ENCODE measurements around the gene ORMDL2.

ORMDL2 gene

GRCh38 chr12:55842681-55843429 is 25.0 kb downstream of the ORMDL2 start, which contains the start of gene MMP19:
MMP19 (minus strand) TSS chr12:55842936; CDS start chr12:55842830, 106 bp downstream.
- DNase-seq (ENCODE audit: low read depth, low spot score), result no peak
- H3K4me1 ChIP-seq (ENCODE audit: control insufficient read depth, insufficient read depth, low read length), result peaks cover 2% of the 10 kb centered on the region
- no peak within 1 kb of the TSS for H3K4me3 ChIP-seq (ENCODE audit: low read length)
- no peaks in the 10 kb centered on the region for H3K9me3 ChIP-seq (ENCODE audit: control insufficient read depth, insufficient read depth, low read length)
- WGBS (ENCODE audit: insufficient coverage, insufficient read length), result no CpG with 5 or more reads among the region's 10 CpGs
- H3K36me3 ChIP-seq (ENCODE audit: control insufficient read depth, insufficient read depth, low read length), result no peaks in the 10 kb centered on the region
- no peak within 1 kb of the TSS for H3K27ac ChIP-seq (ENCODE audit: low read length)
- no peaks in the 10 kb centered on the region for H3K27me3 ChIP-seq (ENCODE audit: control insufficient read depth, insufficient read depth, low read length)

GRCh38 chr12:55843431-55843830 is 25.6 kb downstream of the ORMDL2 start:
- H3K4me3 ChIP-seq (ENCODE audit: low read length), result no peak overlapping the region
- H3K27me3 ChIP-seq (ENCODE audit: control insufficient read depth, insufficient read depth, low read length), result no peaks in the 10 kb centered on the region
- no peak overlapping the region for H3K27ac ChIP-seq (ENCODE audit: low read length)
- DNase-seq (ENCODE audit: low read depth, low spot score), result no peak
- WGBS (ENCODE audit: insufficient coverage, insufficient read length), result no CpG with 5 or more reads among the region's 4 CpGs
- no peaks in the 10 kb centered on the region for H3K9me3 ChIP-seq (ENCODE audit: control insufficient read depth, insufficient read depth, low read length)
- H3K36me3 ChIP-seq (ENCODE audit: control insufficient read depth, insufficient read depth, low read length), result no peaks in the 10 kb centered on the region
- H3K4me1 ChIP-seq (ENCODE audit: control insufficient read depth, insufficient read depth, low read length), result peaks cover 4% of the 10 kb centered on the region

DNA sequence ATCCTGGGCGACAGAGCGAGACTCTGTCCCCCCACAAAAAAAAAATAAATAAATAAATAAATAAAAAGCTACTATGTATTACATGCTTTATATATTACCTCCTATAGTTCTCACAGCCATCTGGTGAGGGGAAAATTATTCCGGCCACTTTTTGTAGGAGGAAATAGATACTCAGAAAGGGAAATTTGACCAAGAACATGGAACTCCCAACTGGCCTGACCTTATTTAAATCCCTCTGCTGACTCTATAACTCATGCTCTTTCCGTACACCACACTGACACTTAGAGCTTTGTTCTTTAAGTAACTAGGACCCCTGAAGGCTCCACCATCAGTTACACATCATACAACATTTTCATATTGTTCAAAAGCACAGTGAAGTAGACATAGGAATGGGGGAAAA is 27.1 kb downstream of the ORMDL2 start:
- Histone ChIP-seq H3K9me3 (ENCODE audit: control insufficient read depth, insufficient read depth, low read length) (no peaks in the 10 kb centered on the region), H3K4me3 (ENCODE audit: low read length) (no peak overlapping the region), H3K27me3 (ENCODE audit: control insufficient read depth, insufficient read depth, low read length) (no peaks in the 10 kb centered on the region), H3K4me1 (ENCODE audit: control insufficient read depth, insufficient read depth, low read length) (peaks cover 4% of the 10 kb centered on the region), H3K27ac (ENCODE audit: low read length) (no peak overlapping the region), H3K36me3 (ENCODE audit: control insufficient read depth, insufficient read depth, low read length) (no peaks in the 10 kb centered on the region)
- DNase-seq (ENCODE audit: low read depth, low spot score), result no peak
- WGBS (ENCODE audit: insufficient coverage, insufficient read length), result no CpG with 5 or more reads among the region's 4 CpGs

- Histone ChIP-seq H3K36me3 (ENCODE audit: control insufficient read depth, insufficient read depth, low read length) (no peaks in the 10 kb centered on the region), H3K27ac (ENCODE audit: low read length) (no peak overlapping the region)
- WGBS (ENCODE audit: insufficient coverage, insufficient read length), result no CpG with 5 or more reads among the region's 5 CpGs
Observed at GRCh38 chr12:55845361-55845760, 27.5 kb downstream of the ORMDL2 start.

GRCh38 chr12:55845785-55846496 is 28.1 kb downstream of the ORMDL2 start:
- H3K27ac ChIP-seq (ENCODE audit: low read length), result no peak overlapping the region
- no peak for DNase-seq (ENCODE audit: low read depth, low spot score)
- no peak overlapping the region for H3K4me3 ChIP-seq (ENCODE audit: low read length)
- peaks cover 4% of the 10 kb centered on the region for H3K4me1 ChIP-seq (ENCODE audit: control insufficient read depth, insufficient read depth, low read length)
- no peaks in the 10 kb centered on the region for H3K9me3 ChIP-seq (ENCODE audit: control insufficient read depth, insufficient read depth, low read length)
- whole genome bisulfite sequencing (ENCODE audit: insufficient coverage, insufficient read length), result no CpG with 5 or more reads among the region's 7 CpGs
- H3K27me3 ChIP-seq (ENCODE audit: control insufficient read depth, insufficient read depth, low read length), result no peaks in the 10 kb centered on the region
- no peaks in the 10 kb centered on the region for H3K36me3 ChIP-seq (ENCODE audit: control insufficient read depth, insufficient read depth, low read length)

More at GRCh38 chr12:55845361-55845760, 27.5 kb downstream of the ORMDL2 start:
- Histone ChIP-seq H3K4me1 (ENCODE audit: control insufficient read depth, insufficient read depth, low read length) (peaks cover 4% of the 10 kb centered on the region), H3K9me3 (ENCODE audit: control insufficient read depth, insufficient read depth, low read length) (no peaks in the 10 kb centered on the region), H3K4me3 (ENCODE audit: low read length) (no peak overlapping the region), H3K27me3 (ENCODE audit: control insufficient read depth, insufficient read depth, low read length) (no peaks in the 10 kb centered on the region)
- no peak for DNase-seq (ENCODE audit: low read depth, low spot score)

DNA sequence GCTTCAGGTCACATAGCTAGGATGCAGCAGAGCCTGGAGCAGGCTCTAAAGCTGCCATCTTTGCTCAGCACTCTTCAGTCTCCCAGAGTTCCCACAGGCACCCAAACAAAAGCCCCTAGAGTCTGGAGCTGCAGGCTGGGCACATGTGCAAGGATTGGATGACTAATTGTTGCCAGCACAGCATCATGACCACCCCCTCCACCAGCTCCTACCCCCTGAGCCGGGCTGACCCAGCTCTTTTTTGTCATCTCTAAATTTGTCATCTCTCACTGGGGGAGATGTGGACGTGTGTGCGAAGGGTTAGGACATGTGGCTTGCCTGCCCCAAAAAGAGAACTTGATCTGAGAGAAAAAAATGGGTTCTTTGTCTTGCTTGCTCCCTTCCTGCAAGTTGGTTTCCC is 29.2 kb downstream of the ORMDL2 start:
- peaks cover 3% of the 10 kb centered on the region for H3K4me1 ChIP-seq (ENCODE audit: control insufficient read depth, insufficient read depth, low read length)
- H3K36me3 ChIP-seq (ENCODE audit: control insufficient read depth, insufficient read depth, low read length), result no peaks in the 10 kb centered on the region
- no peaks in the 10 kb centered on the region for H3K9me3 ChIP-seq (ENCODE audit: control insufficient read depth, insufficient read depth, low read length)
- no peaks in the 10 kb centered on the region for H3K27me3 ChIP-seq (ENCODE audit: control insufficient read depth, insufficient read depth, low read length)
- no peak for DNase-seq (ENCODE audit: low read depth, low spot score)
- no peak overlapping the region for H3K27ac ChIP-seq (ENCODE audit: low read length)
- H3K4me3 ChIP-seq (ENCODE audit: low read length), result no peak overlapping the region
- no CpG with 5 or more reads among the region's 3 CpGs for WGBS (ENCODE audit: insufficient coverage, insufficient read length)

DNA sequence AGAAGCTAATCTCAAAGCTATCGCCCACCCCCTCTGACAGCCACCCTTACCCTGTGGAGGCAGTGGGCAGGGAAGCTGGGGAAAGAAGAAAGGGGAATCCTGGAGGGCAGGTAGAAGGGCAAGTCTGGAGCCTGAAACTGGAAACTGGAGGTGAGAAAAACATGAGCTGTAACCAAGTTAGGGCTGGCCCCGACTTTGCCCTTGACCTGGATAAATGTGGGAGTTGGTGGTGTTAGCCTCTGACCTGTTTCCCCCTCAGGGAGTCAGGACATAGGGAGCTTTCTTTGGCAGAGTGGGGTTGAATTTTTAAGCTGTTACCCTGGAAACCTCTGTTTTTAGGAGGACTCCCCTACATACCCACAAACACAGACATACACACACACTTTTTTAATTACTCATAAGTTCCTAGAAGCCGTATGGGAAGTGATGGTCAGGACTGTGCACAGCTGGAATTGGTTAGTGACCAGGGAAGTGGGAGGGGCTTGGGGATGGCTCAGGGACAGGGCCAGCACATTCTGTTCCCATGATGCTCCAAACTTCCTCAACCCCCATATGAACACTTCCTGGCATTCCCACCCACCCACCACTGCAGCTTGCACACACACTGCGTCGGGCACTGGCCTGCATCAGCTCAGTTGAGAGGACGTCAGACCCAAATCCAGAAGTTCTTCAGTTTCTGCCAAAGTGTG is 29.9 kb downstream of the ORMDL2 start:
- H3K27ac ChIP-seq (ENCODE audit: low read length), result no peak overlapping the region
- H3K4me3 ChIP-seq (ENCODE audit: low read length), result no peak overlapping the region
- H3K27me3 ChIP-seq (ENCODE audit: control insufficient read depth, insufficient read depth, low read length), result no peaks in the 10 kb centered on the region
- H3K36me3 ChIP-seq (ENCODE audit: control insufficient read depth, insufficient read depth, low read length), result no peaks in the 10 kb centered on the region
- H3K4me1 ChIP-seq (ENCODE audit: control insufficient read depth, insufficient read depth, low read length), result peaks cover 2% of the 10 kb centered on the region; the same call in 1 of the 2 replicates
- no peaks in the 10 kb centered on the region for H3K9me3 ChIP-seq (ENCODE audit: control insufficient read depth, insufficient read depth, low read length)
- no peak for DNase-seq (ENCODE audit: low read depth, low spot score)
- no CpG with 5 or more reads among the region's 6 CpGs for WGBS (ENCODE audit: insufficient coverage, insufficient read length)

DNA sequence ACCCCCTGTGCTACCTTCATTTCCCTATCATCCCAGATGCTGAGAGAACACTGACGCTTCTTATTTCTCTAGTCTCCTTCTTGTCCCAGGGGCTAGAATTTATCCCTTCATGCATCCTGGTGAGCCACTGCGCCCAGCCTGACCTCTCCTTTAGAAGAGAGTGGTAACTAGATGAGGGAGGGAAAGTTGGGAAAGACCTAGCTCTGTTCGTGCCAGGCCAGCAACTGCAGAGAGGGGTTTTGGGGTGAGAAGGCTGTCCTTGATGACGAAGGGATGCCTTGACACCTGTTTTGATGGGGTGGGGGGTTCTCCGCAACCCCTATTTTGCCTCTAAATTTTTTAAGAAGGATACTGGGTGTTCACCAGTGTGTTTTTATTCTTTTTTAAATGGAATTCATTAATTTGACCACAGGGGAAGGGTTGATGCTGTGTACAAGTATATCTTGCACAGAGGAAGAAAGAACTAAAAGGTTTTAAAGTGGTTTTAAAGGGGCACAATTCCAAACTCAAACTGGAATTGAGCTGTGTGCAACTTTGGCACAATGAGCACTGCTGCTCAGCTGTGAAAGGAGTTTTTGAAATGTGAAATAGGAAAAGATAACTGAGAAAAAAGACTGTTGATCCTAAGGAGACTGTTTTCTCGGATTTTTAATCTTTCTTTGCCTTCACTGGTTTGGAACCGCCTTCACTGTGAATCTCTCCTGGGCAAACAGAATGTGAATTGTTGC is 31.9 kb downstream of the ORMDL2 start:
- WGBS (ENCODE audit: insufficient coverage, insufficient read length), result no CpG with 5 or more reads among the region's 7 CpGs
- Histone ChIP-seq H3K4me3 (ENCODE audit: low read length) (no peak overlapping the region), H3K4me1 (ENCODE audit: control insufficient read depth, insufficient read depth, low read length) (peaks cover 2% of the 10 kb centered on the region; the same call in 1 of the 2 replicates), H3K9me3 (ENCODE audit: control insufficient read depth, insufficient read depth, low read length) (no peaks in the 10 kb centered on the region), H3K36me3 (ENCODE audit: control insufficient read depth, insufficient read depth, low read length) (no peaks in the 10 kb centered on the region), H3K27me3 (ENCODE audit: control insufficient read depth, insufficient read depth, low read length) (no peaks in the 10 kb centered on the region), H3K27ac (ENCODE audit: low read length) (no peak overlapping the region)
- DNase-seq (ENCODE audit: low read depth, low spot score), result no peak

DNA sequence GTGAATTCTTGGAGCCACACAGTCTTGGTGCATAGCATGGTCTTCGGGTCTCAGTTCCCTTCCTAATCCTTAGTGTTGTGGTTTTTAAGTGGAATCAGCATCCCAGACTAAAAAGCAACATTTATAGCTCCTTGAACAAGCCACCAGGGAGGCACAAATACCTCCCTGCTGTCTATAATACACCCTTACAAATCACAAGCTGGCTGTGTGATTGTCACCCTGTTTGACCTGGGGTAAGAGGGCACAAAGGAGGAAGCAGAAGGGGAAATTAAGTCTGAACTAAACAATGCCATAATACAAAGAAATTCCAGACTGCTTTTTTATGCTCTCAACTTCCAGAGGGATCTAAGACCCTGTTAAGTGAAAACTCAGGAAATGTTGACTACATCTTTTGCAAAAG is 32.6 kb downstream of the ORMDL2 start:
- H3K27ac ChIP-seq (ENCODE audit: low read length), result no peak overlapping the region
- H3K27me3 ChIP-seq (ENCODE audit: control insufficient read depth, insufficient read depth, low read length), result no peaks in the 10 kb centered on the region
- no peak for DNase-seq (ENCODE audit: low read depth, low spot score)
- H3K9me3 ChIP-seq (ENCODE audit: control insufficient read depth, insufficient read depth, low read length), result no peaks in the 10 kb centered on the region
- WGBS (ENCODE audit: insufficient coverage, insufficient read length), result no CpG with 5 or more reads among the region's 1 CpG
- H3K4me1 ChIP-seq (ENCODE audit: control insufficient read depth, insufficient read depth, low read length), result peaks cover 2% of the 10 kb centered on the region; the same call in 1 of the 2 replicates
- H3K36me3 ChIP-seq (ENCODE audit: control insufficient read depth, insufficient read depth, low read length), result no peaks in the 10 kb centered on the region
- no peak overlapping the region for H3K4me3 ChIP-seq (ENCODE audit: low read length)

- H3K36me3 ChIP-seq (ENCODE audit: control insufficient read depth, insufficient read depth, low read length), result no peaks in the 10 kb centered on the region
- DNase-seq (ENCODE audit: low read depth, low spot score), result no peak
- H3K4me3 ChIP-seq (ENCODE audit: low read length), result no peak overlapping the region
- no peaks in the 10 kb centered on the region for H3K9me3 ChIP-seq (ENCODE audit: control insufficient read depth, insufficient read depth, low read length)
- no peaks in the 10 kb centered on the region for H3K27me3 ChIP-seq (ENCODE audit: control insufficient read depth, insufficient read depth, low read length)
- H3K27ac ChIP-seq (ENCODE audit: low read length), result no peak overlapping the region
- WGBS (ENCODE audit: insufficient coverage, insufficient read length), result no CpG with 5 or more reads among the region's 3 CpGs
- H3K4me1 ChIP-seq (ENCODE audit: control insufficient read depth, insufficient read depth, low read length), result peaks cover 2% of the 10 kb centered on the region; the same call in 1 of the 2 replicates
Observed at GRCh38 chr12:55850893-55851292, 33.1 kb downstream of the ORMDL2 start.

Data from iPS DF 6.9 (cell line).